Peyer's patch (tissue), 4 donors: ENCODE results near the gene ANKAR. TPM values are rescaled to one million over a fixed set of nuclear protein-coding genes. Genes with fewer than 3 reads are reported as not detected.

Source experiments
- DNase-seq, 3 donors: peaks; one replicate each; pipeline ENCODE4 v3.0.0-alpha.2; 2017 to 2019
- H3K27ac ChIP-seq, 4 donors: fragments of 200-600 bp; sonication (generic); one replicate each; pipeline ENCODE4 v1.5.1; 2016 to 2019
- H3K27me3 ChIP-seq, 2 donors: fragments of 200-600 bp; sonication (generic); one replicate each; pipeline ENCODE4 v1.5.1; 2019
- H3K36me3 ChIP-seq, 3 donors: fragments of 200-600 bp; sonication (generic); one replicate each; pipeline ENCODE4 v1.5.1; 2016 to 2019
- H3K4me1 ChIP-seq, 4 donors: fragments of 200-600 bp; sonication (generic); one replicate each; pipeline ENCODE4 v1.5.1; 2016 to 2019
- H3K4me3 ChIP-seq, 4 donors: fragments of 200-600 bp; sonication (generic); 1 replicate in 3 of 4; 2 replicates in 1 of 4; pipeline ENCODE4 v1.5.1; 2016 to 2019; ENCODE audit warnings: mild to moderate bottlenecking in 1 of 4
- H3K9me3 ChIP-seq, 4 donors: fragments of 200-600 bp; sonication (generic); one replicate each; pipeline ENCODE4 v1.5.1; 2016 to 2019; ENCODE audit warnings: mild to moderate bottlenecking in 1 of 4
- POLR2A ChIP-seq, 2 donors: fragments of 450-650 bp; IDR thresholded peaks; one replicate each; pipeline ENCODE4 v1.5.1; 2017; ENCODE audit warnings: antibody characterized with exemption in 2 of 2, mild to moderate bottlenecking in 2 of 2, moderate library complexity in 2 of 2
- total RNA-seq, 4 donors: library from RNA; depleted of rRNA; stranded (reverse); fragments of >200 nt; gene quantifications; one replicate each; pipeline ENCODE4 v1.1.0, GENCODE V29; 2016
- TF ChIP-seq, protein P1 (sequence below), 6 experiments: fragments of 450-650 bp in 4 of 6; fragments of 200-600 bp in 2 of 6; sonication (generic) in 1 of 6; IDR thresholded peaks; one replicate each; pipeline ENCODE4 v1.5.1; 2017 to 2019; ENCODE audit warnings: antibody characterized with exemption in 6 of 6, mild to moderate bottlenecking in 3 of 6, moderate library complexity in 1 of 6

The ANKAR gene
- total RNA-seq, 4 donors from 2014 or later = 6.6 to 20.5 (median 15.9) TPM

DNA sequence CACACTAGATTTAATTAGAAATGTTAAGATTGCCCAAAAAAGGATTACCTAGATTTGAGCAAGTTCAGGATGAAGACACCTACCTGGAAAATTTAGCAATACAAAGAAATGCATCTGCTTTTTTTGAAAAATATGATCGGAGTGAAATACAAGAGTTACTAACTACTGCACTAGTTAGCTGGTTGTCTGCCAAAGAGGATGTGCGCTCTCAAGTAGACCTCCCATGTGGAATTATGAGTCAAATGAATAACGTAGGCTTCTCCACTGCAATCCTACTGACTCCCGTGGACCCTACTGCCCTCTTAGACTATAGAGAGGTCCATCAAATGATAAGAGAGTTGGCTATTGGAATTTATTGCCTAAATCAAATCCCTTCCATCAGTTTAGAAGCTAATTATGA, 2.0 kb downstream of the ANKAR start:
- DNase-seq = no peak
- H3K4me3 ChIP-seq = no peak overlapping the region
- no peak overlapping the region for H3K27ac ChIP-seq
- H3K9me3 ChIP-seq = no peaks in the 10 kb centered on the region
- no peaks in the 10 kb centered on the region for H3K27me3 ChIP-seq
- TF ChIP-seq POLR2A (IDR thresholded peaks at IDR 0.05) = no peak
- TF ChIP-seq, protein P1, sequence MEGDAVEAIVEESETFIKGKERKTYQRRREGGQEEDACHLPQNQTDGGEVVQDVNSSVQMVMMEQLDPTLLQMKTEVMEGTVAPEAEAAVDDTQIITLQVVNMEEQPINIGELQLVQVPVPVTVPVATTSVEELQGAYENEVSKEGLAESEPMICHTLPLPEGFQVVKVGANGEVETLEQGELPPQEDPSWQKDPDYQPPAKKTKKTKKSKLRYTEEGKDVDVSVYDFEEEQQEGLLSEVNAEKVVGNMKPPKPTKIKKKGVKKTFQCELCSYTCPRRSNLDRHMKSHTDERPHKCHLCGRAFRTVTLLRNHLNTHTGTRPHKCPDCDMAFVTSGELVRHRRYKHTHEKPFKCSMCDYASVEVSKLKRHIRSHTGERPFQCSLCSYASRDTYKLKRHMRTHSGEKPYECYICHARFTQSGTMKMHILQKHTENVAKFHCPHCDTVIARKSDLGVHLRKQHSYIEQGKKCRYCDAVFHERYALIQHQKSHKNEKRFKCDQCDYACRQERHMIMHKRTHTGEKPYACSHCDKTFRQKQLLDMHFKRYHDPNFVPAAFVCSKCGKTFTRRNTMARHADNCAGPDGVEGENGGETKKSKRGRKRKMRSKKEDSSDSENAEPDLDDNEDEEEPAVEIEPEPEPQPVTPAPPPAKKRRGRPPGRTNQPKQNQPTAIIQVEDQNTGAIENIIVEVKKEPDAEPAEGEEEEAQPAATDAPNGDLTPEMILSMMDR (IDR thresholded peaks at IDR 0.05) = no peak
- H3K36me3 ChIP-seq = peaks cover 0 to 6% (median 0%) of the 10 kb centered on the region in 3 donors
- peaks cover 0 to 13% (median 0%) of the 10 kb centered on the region in 4 donors for H3K4me1 ChIP-seq

DNA sequence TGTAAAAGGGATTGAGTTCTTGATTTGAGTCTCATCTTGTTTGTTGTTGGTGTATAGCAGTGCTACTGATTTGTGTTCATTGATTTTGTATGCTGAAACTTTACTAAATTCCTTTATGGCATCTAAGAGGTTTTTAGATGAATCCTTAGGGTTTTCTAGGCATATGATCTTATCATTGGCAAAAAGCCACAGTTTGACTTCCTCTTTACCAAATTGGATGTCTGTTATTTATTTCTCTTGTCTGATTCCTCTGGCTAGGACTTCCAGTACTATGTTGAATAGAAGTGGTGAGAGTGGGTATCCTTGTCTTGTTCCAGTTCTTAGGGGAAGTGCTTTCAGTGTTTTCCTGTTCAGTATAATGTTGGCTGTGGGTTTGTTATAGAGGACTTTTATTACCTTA, 4.8 kb downstream of the ANKAR start:
- no peak overlapping the region for H3K27ac ChIP-seq
- TF ChIP-seq POLR2A (IDR thresholded peaks at IDR 0.05) = no peak
- TF ChIP-seq, protein P1 (IDR thresholded peaks at IDR 0.05) = no peak
- H3K4me1 ChIP-seq = peaks cover 0 to 13% (median 0%) of the 10 kb centered on the region in 4 donors
- no peak overlapping the region for H3K4me3 ChIP-seq
- DNase-seq = no peak
- no peaks in the 10 kb centered on the region for H3K9me3 ChIP-seq
- no peaks in the 10 kb centered on the region for H3K36me3 ChIP-seq
- H3K27me3 ChIP-seq = no peaks in the 10 kb centered on the region

DNA sequence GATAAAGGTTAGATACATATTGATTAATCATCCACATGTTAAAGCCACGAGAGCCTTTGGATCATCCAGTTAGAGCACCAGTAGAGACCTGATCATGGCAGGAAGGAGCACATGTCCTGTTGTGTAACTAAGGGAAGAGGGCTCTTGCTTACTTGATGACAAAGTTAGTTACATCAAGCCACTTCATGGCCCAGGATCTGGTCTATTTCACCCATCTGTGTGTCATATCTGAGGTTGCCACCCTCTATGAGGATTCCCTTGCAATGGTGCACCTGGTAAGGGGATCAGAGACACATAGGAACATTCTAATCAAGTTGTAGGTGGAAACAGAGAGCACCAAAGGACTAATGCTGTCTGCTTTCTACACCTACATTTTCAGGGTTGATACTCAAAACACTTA, 6.7 kb downstream of the ANKAR start:
- no peaks in the 10 kb centered on the region for H3K36me3 ChIP-seq
- H3K27ac ChIP-seq = no peak overlapping the region
- no peaks in the 10 kb centered on the region for H3K27me3 ChIP-seq
- H3K4me1 ChIP-seq = peaks cover 0 to 1% (median 0%) of the 10 kb centered on the region in 4 donors
- TF ChIP-seq, protein P1 (IDR thresholded peaks at IDR 0.05) = no peak
- no peak for TF ChIP-seq POLR2A (IDR thresholded peaks at IDR 0.05)
- no peak for DNase-seq
- H3K4me3 ChIP-seq = no peak overlapping the region
- H3K9me3 ChIP-seq = no peaks in the 10 kb centered on the region

DNA sequence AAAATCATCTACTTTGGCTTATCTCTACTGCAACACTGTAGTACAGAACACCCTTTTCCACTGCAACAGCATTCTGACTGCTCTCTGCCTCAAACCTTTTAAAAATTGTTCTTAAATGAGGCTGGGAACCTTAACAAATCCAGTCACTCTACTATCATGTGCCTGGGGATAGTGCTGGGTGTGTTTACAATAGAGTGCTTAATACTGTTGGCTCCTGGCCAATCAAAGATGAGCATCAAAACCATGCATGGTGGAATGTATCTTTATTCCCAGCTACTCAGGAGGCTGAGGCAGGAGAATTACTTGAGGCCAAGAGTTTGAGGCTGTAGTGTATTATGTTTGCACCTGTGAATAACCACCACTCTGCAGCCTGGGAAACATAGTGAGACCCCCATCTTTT, 7.4 kb downstream of the ANKAR start:
- Histone ChIP-seq H3K27ac (no peak overlapping the region), H3K4me1 (no peaks in the 10 kb centered on the region), H3K9me3 (no peaks in the 10 kb centered on the region), H3K27me3 (no peaks in the 10 kb centered on the region), H3K36me3 (no peaks in the 10 kb centered on the region), H3K4me3 (no peak overlapping the region)
- DNase-seq = no peak
- TF ChIP-seq, protein P1 (IDR thresholded peaks at IDR 0.05) = no peak
- TF ChIP-seq POLR2A (IDR thresholded peaks at IDR 0.05) = no peak

DNA sequence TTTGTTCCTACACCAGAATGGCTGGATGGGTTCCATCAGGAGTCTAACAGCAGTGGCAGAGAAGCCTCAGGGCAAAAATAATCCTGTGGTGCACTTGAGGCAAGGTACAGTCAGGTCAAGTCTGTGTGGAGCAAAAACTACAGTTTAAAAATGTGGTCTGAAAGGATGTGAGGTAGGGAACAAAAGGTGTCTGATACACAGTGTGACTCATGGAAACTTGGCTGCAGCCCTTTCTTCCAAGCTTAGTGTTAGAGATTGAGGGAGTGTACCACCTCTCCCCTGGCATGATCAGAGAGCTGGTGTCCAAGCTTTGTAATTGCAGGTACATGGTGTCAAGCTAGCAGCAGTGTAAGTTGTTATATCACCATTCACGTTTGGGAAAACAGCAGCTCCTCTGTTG, 8.9 kb downstream of the ANKAR start:
- DNase-seq = no peak
- TF ChIP-seq POLR2A (IDR thresholded peaks at IDR 0.05) = no peak
- TF ChIP-seq, protein P1 (IDR thresholded peaks at IDR 0.05) = no peak
- H3K4me3 ChIP-seq = no peak overlapping the region
- no peak overlapping the region for H3K27ac ChIP-seq
- H3K36me3 ChIP-seq = no peaks in the 10 kb centered on the region
- H3K9me3 ChIP-seq = no peaks in the 10 kb centered on the region
- H3K4me1 ChIP-seq = no peaks in the 10 kb centered on the region
- no peaks in the 10 kb centered on the region for H3K27me3 ChIP-seq

DNA sequence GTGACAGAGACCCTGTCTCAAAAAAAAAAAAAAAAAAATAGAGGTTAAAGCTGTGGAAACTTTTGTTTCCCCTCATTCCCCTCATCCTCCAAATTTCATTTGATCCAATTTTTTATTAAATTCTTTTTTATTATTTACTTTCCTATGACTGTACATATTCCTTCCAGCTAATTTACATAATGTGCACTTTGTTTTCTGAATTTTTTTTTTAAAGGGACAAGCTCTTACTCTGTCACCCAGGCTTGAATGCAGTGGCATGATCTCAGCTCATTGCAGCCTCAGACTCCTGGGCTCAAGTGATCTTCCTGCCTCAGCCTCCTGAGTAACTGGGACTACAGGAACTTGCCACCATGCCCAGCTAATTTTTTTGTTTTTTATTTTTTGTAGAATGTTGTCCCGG, 10.3 kb downstream of the ANKAR start:
- H3K4me1 ChIP-seq = no peaks in the 10 kb centered on the region
- no peak for TF ChIP-seq POLR2A (IDR thresholded peaks at IDR 0.05)
- TF ChIP-seq, protein P1 (IDR thresholded peaks at IDR 0.05) = no peak
- H3K9me3 ChIP-seq = no peaks in the 10 kb centered on the region
- no peaks in the 10 kb centered on the region for H3K36me3 ChIP-seq
- no peak for DNase-seq
- H3K4me3 ChIP-seq = no peak overlapping the region
- no peak overlapping the region for H3K27ac ChIP-seq
- H3K27me3 ChIP-seq = no peaks in the 10 kb centered on the region
